Forelimb muscle (tissue), 1 donor: Measurements from ENCODE around the gene WWC1. TPM values are rescaled to one million over a fixed set of nuclear protein-coding genes. Genes with fewer than 3 reads are reported as not detected.

ENCODE experiments used
- DNase-seq: peaks from one replicate; pipeline ENCODE4 v3.0.0-alpha.2; 2013; ENCODE audit warnings: low read depth
- polyA plus RNA-seq: library from polyadenylated mRNA; unstranded; fragments of 120-200 nt; gene quantifications from one replicate; pipeline ENCODE4 v1.2.1, GENCODE V29; 2013; ENCODE audit not compliant: insufficient read length

WWC1 gene
- polyA plus RNA-seq, 1 donor = 0.35 TPM

DNA sequence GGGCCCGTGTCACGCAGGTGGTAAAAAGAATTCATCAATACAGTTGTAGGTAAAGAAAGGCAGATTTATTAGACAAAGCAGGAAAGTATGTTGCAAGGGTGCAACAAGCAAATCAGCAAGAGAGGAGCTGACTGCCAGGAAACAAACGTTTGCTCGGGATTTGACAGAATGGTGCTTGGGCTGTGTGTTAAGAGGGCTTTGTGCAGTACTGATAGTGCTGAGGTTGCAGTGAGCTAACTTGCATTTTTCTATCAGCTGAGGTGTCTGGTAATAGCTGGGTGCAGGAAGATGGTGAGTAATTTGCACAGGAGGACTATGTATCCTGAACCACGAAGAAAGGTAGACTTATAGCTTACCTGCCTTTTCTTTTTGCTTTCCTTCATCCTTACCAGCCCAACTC lies 190.9 kb downstream of the WWC1 start:
- no peak for DNase-seq

- DNase-seq = peak; percentile 90
Measured at GRCh38 chr5:168486136-168486879, 194.9 kb downstream of the WWC1 start, which contains the start of gene RARS1. RARS1 (plus strand) TSS chr5:168486471; CDS start chr5:168486499, 28 bp downstream.

GRCh38 chr5:168489059-168489458 lies 197.6 kb downstream of the WWC1 start:
- no peak for DNase-seq

GRCh38 chr5:168494057-168494555 lies 202.7 kb downstream of the WWC1 start:
- DNase-seq = no peak

DNA sequence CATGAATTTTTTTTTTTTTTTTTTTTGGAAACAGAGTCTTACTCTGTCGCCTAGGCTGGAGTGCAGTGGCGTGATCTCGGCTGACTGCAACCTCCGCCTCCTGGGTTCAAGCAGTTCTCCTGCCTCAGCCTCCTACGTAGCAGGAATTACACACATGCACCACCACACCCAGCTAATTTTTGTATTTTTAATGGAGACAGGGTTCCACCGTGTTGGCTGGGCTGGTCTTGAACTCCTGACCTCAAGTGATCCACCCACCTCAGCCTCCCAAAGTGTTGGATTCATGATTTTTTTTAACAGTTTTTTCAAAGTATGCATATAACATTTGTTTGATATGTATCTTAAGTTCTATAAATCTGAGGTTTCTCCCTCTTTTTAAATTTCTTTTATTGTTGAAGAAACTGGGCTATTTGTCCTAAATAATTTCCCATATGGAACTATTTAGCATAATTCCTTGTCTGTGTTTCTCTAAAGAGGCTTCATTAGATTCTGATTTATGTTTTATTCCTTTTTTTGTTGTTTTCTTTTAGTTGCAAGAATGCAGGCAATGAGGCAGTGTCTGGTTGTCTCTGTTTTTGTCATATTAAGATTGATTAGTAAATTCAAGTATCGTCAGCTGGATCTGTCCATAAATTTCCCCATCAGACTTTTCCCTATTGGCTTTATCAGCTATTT lies 211.3 kb downstream of the WWC1 start:
- DNase-seq = no peak

DNA sequence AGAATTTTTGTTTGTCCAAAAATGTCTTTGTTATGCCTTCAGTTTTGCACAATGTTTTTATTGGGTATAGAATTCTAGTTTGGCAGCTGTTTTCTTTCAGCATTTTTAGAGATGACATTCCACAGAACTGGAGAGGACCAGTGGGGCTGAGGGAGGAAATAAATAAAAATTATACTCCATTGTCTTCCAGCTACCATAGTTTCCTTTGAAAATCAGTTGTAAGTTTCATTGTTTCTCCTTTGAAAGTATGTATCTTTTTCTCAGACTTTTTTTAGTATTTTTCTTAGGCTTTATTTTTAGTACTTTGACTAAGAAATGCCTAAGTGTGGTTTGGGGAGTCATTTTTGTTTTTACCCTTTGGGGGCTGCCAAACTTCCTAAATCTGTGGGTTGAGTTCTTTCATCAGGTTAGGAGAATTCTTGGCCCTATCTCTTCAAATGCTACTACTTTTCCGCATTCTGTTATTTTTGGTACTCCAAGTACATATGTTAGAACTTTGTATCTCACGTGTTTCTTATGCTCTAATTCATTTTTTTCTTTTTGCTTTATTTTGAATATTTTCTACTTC lies 222.5 kb downstream of the WWC1 start:
- DNase-seq = no peak

Other genes starting within 250 kb of the WWC1 start
- gene RARS1, start 194.8 kb downstream of the WWC1 start, polyA plus RNA-seq = 53.3 TPM
- 0.86 TPM for gene FBLL1, start 237.7 kb downstream of the WWC1 start, polyA plus RNA-seq